Hematopoietic multipotent progenitor cell treated with erythropoietin and hydrocortisone succinate and interleukin-3 and kit ligand, for 8 days (in vitro differentiated cells): ENCODE data around the gene MAP3K14.
"Not testable (repeated sequence)": the region's sequence is repeated elsewhere in the genome, so short reads cannot be mapped to it uniquely, and the experiment has no call there.

Experiments
- DNase-seq: peaks from one replicate; pipeline ENCODE4 v3.0.0-alpha.2; 2015

MAP3K14 gene

GRCh38 chr17:45253879-45254278 is 62.9 kb downstream of the MAP3K14 start:
- no peak for DNase-seq

- DNase-seq: not testable (repeated sequence)
Measured at GRCh38 chr17:45253237-45253636, 63.6 kb downstream of the MAP3K14 start.

DNA sequence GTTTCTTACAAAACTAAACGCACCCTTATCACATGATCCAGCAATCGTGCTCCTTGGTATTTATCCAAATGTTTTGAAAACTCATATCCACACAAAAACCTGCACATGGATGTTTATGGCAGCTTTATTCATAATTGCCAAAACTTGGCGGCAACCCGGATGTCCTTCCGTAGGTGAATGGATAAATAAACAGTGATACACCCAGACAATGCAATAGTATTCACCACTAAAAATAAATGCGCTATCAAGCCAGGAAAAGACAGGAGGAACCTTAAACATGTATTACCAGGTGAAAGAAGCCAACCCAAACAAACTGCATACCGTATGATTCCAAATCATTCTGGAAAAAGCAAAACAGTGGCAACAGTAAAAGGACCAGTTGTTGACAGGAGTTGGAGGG is 64.9 kb downstream of the MAP3K14 start:
- no peak for DNase-seq

GRCh38 chr17:45248132-45248957 is 68.5 kb downstream of the MAP3K14 start:
- peak; percentile 57 for DNase-seq

- DNase-seq: peak; percentile 95
Measured at GRCh38 chr17:45247429-45248131, 69.2 kb downstream of the MAP3K14 start.

- DNase-seq: no peak
Measured at GRCh38 chr17:45246861-45247428, 69.9 kb downstream of the MAP3K14 start.

GRCh38 chr17:45246338-45246737 is 70.5 kb downstream of the MAP3K14 start:
- DNase-seq: no peak

DNA sequence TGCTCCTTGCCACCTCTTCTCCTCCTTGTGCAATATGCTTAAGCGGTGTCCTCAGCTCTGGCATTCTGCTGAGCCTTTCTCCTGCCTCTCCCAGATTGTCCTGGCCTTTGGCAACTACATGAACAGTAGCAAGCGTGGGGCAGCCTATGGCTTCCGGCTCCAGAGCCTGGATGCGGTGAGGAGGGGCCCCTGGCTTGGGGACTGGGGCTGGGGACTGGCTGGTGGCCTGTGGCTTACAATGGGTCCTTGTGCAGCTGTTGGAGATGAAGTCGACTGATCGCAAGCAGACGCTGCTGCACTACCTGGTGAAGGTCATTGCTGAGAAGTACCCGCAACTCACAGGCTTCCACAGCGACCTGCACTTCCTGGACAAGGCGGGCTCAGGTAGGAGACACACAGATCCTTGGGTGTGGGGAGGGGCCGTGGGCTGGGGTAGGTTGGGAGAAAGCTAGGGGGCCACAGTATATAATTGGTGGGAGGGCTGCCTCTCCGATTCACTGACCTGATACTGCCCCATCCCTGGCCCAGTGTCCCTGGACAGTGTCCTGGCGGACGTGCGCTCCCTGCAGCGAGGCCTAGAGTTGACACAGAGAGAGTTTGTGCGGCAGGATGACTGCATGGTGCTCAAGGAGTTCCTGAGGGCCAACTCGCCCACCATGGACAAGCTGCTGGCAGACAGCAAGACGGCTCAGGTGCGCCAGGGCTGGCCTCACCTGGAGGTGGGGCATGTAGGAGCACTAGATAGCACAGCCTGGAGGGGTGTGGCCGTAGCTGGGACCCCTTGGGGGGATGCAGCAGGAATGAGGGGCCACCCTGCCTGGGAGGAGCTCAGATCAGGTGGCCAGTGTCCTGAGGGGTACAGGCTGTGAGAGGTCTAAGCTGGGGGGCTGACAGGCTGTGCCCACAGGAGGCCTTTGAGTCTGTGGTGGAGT is 71.8 kb downstream of the MAP3K14 start:
- no peak for DNase-seq

- DNase-seq: no peak
Measured at GRCh38 chr17:45243750-45244149, 73.1 kb downstream of the MAP3K14 start.

DNA sequence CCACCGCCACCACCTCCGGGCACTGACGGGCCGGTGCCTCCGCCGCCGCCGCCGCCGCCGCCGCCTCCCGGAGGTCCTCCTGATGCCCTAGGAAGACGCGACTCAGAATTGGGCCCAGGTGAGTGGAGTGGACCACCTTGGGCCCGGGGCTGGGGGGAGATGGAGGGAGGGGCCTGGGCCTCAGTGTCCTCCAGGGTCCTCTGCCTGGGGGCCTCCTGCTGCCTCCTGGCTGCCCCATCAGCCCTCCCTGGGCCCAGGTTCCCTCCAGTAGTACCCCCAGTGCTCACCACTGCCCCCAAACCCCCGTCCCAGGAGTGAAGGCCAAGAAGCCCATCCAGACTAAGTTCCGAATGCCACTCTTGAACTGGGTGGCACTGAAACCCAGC is 74.8 kb downstream of the MAP3K14 start:
- DNase-seq: no peak

GRCh38 chr17:45241328-45242028 is 75.3 kb downstream of the MAP3K14 start:
- no peak for DNase-seq

GRCh38 chr17:45240905-45241327 is 75.9 kb downstream of the MAP3K14 start:
- DNase-seq: no peak

DNA sequence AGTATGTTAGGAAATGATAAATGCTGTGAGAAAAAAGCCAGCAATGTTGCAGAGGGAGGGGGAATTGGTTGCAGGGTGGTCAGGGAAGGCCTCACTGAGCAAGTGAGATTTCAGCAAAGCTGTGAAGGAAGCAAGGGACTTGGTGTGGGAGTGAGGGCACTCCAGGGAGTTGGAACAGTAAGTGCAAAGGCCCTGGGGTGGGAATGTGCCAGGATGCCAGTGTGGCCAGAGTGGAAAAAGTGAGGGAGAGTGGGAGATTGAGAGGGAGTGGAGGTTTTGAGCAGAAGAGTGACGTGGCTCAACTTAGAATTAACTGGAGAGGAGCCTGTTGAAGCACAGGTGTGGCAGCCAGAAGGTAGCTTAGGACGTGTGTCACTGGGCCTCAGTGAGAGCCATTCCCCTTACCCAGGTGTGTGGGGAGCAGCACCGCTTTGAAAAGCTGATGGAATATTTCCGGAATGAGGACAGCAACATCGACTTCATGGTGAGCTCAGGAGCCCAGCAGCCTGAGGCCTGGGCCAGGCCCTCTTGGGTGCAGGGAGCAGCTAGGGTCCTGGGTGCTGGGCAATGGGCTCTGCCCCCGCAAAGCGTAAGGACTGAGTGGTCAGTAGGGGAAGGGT is 78.6 kb downstream of the MAP3K14 start:
- DNase-seq: no peak

- DNase-seq: no peak
Measured at GRCh38 chr17:45237686-45238085, 79.1 kb downstream of the MAP3K14 start.

GRCh38 chr17:45236282-45236606 is 80.6 kb downstream of the MAP3K14 start:
- DNase-seq: no peak

DNA sequence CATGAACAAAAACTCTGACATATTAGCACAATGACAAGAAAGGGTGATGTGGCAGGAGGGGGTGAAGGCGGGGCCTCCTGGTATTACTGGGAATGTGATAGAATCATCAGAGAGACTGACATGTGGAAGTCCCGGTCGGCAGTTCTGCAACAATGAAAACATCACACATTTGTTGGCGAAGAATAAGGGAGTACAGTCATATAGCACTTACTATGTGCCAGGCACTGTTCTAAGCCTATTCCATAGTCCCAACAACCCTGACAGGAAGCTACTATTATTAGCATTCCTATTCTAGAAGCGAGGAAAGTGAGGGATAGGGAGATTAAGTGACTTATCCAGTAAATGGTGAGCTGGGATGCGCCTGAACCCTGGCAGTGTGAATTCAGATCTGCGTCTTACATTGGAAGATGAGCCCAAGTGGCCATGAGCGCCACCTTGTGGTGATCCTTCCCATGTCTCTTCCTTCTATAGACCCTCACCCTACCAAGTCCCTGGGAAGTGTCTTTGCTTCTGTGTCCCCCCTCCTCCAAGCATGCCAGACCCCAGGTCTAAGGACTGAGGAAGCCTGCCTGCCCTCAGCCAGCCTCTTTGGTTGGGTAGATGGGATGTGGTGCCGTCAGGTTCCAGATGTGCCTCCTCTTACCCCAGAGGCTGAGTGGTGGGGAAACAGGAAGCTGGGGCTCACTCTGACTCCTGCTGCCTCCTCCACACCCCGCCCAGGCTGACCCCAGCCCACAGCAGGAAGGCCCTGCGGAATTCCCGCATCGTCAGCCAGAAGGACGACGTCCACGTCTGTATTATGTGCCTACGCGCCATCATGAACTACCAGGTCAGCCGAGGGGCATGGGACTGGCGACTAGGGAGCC is 81.2 kb downstream of the MAP3K14 start:
- DNase-seq: peak; percentile 80

GRCh38 chr17:45234641-45235415 is 82.0 kb downstream of the MAP3K14 start:
- no peak for DNase-seq

DNA sequence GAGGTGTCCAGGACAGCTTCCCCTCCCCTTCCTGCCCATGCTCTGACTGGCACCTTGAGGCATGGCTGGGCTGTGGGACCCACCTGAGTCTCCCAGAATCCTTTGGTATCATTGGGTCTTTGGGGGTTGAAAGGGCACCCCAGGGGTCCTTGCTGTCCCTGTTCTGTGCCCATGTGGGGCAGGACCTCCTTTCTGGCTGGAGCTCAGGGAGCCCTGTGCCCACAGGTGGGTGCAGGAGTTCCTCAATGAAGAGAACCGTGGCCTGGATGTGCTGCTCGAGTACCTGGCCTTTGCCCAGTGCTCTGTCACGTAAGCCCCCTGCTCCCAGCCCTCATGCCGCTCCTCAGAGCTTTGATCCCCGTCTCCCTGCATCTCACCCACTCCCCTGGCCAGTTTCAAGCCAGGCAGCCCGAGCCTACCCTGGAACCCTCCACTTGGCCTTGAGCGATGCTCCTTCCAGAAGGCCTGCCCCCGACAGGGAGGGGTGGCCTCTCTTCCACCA is 83.3 kb downstream of the MAP3K14 start:
- DNase-seq: no peak

GRCh38 chr17:45232514-45233422 is 84.1 kb downstream of the MAP3K14 start:
- DNase-seq: no peak
